G401 (cell line): ENCODE data around the gene LPAR3. TPM values are rescaled to one million over a fixed set of nuclear protein-coding genes. Genes with fewer than 3 reads are reported as not detected.

Experiments
- DNase-seq: peaks from one replicate; pipeline ENCODE4 v3.0.0-alpha.2; 2015; ENCODE audit warnings: low spot score
- in situ Hi-C: cut with HindIII; loops from 2 replicates; pipeline ENCODE4 v1.10.0; 2016; ENCODE audit warnings: low sequenced_read_pairs, mixed read lengths
- total RNA-seq: library from RNA; depleted of rRNA; stranded (reverse); fragments of >200 nt; shearing (Covaris generic); gene quantifications from 2 replicates; pipeline ENCODE4 v1.2.3, GENCODE V29; 2014

Gene LPAR3
- total RNA-seq, 1 experiment from 2014 or later: not detected

DNA sequence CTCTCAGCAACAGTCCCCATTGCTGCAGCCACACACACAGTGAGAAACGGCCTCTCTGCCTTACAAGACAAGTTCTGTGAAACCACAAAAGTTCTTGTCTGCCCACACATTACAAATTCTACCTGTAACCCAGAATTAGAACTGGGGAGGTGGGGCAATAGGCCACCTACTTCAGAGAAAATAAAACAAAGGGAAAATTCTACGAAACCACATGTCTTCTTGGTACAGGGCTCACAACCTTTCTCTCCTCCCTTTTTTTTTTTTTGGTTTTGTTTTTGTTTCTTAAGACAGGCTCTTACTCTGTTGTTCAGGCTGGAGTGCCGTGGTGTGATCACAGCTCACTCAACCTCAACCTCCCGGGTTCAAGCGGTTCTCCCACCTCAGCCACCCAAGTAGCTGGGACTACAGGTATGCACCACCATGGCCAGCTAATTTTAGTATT lies 30.2 kb downstream of the LPAR3 start:
- DNase-seq: no peak
- in situ Hi-C loops: no loop called here

DNA sequence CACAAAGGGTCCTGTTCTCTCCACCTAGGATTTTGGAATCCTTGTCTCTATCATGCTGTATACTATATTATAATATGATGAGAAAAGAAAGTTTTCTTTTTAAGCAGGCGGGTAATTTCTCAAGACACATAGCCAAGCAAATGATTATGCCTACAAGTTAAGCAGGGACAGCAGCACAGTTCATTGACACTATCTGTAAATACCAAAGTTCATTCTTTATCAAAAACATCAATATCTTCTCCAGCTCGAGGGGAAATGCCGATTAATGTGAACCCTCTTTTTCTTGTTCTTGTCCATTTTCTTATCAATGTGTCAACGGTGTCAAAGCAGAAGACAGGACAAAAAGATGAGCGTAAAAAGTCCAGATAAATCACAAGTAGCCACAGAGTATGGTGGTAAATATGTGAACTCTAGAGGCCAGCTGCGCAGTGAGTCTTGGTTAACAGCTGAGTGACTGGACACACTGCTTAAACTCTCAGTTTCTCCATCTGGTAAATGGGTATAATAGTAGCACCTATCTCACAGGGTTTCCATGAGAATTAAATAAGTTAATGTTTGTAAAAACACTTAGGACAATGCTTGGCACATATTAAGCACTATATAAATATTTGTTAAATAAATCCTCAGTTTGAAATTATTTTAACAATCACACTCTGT lies 30.9 kb downstream of the LPAR3 start:
- in situ Hi-C loops: no loop called here
- no peak for DNase-seq

DNA sequence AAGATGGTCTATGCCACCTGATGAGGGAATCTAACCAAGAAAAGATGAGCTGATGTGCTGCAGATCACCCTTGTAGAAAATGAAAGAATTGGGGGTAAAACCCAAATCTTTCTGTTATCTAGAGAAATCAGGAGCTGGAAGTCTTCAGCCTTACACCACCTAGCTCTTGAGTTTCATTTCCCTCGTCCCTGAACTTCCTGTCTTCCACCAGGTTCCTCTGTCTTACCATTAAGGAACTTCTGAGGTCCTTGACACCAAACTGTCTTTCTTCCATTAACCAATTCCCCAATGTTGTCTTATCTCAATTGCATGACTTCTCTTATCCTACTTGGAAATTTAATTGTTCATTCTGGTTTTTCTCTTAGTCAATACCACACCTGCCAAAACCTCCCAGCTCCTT lies 31.5 kb downstream of the LPAR3 start:
- in situ Hi-C loops: no loop called here
- DNase-seq: no peak

DNA sequence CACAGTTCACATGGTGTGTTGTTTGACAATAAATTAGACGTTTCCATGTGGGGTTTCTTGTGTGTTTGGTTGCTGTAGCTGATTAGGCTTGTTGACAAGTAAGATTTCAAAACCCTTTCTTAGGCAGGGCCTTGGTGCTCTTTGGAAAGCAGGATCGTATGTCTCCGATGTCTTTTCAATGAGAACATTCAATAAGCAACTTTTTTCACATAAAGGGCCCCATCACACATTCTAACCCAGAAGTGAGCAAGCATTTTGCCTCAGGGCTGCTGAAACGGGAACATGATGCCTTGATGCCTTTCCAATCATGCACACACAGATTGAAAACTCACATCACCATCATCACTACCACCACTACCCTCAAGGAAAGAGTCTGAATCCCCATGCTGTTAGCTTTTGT lies 33.1 kb downstream of the LPAR3 start:
- in situ Hi-C loops: no loop called here
- DNase-seq: no peak

DNA sequence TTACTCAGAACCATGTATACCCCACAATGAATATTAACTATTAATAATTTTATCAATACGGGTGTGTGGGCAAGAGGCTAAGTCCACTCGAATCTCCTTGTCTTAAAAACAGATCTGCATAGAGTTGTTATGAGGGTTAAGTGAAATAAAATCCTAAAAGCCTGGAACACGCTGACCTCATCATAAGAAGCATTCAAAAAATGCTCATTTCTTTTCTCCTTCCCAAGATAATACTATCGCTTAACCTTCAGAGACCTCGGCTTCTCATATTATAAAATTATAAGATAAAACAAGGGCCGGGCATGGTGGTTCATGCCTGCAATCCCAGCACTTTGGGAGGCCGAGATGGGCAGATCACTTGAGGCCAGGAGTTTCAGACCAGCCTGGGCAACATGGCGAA lies 35.1 kb downstream of the LPAR3 start:
- DNase-seq: no peak

DNA sequence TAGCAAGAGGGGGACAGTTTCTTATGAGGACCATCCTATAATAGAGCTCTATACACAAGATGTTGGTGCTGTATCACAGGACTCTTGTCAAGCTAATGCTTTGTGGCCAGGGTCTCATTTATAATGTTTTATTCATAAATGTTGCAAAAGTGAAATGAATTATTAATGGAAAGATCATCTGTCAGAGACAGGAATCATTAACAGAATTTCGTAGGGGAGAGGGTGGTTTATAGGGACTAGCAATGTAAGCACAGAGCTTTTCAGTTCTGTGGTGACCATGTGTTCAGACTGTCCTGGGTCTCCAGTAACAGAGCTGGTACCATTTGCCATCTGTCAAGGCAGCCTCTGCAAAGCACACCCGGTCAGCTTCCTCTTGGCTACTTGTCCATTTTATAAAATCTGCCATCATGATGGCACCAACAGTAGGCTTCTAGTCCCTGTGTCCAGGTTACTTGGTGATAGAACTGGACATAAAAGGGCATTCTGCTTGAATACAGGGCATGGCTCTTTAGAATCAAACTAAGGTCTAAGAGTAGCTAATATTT lies 36.2 kb downstream of the LPAR3 start:
- in situ Hi-C loops: no loop called here

More for the DNA sequence above, 35.1 kb downstream of the LPAR3 start:
- in situ Hi-C loops: no loop called here

DNA sequence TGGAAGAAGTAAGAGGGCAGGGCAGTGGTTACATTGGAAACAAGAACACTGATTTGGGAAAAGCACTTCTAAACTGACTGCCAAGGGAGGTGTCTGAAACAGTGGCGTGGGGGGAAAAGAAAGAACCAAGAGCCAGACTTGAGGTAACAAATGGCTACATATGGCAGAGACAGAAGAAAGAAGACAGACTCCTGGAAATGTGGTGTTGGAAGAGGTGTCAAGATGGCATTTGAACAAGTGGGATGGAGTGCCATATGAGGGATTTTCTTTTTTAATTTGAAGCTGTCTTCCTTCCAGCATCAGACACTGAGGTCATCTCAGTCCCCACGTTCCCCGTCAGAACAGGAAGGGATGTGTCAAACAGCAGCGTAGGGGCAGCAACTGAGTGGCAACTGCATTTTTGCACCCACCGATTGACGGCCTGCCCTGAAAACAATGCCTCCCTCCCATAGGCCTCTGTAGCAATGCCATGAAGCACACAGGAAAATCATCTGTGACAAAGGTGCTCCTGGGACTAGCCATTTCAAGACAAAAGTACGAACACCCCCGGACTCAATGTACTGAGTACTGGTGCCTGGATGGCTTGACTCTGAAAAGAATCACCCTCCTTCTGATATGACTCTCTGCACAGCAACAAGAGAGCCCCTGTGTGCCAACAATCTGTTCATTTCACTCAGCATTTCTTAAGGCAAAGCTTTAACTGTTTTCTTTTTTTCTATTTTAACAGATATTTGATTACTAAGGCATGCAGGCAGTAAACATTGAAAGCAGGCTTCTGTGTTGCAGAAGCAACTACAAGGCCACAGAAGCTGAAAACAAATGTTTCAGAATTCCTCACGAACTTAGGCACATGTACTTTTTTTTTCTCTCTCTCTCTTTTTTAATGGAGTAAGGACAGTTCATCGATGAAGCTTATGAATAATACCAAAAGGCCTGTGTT lies 37.0 kb downstream of the LPAR3 start:
- in situ Hi-C loops: no loop called here

More for the DNA sequence above, 36.2 kb downstream of the LPAR3 start:
- peak; percentile 89 for DNase-seq

DNA sequence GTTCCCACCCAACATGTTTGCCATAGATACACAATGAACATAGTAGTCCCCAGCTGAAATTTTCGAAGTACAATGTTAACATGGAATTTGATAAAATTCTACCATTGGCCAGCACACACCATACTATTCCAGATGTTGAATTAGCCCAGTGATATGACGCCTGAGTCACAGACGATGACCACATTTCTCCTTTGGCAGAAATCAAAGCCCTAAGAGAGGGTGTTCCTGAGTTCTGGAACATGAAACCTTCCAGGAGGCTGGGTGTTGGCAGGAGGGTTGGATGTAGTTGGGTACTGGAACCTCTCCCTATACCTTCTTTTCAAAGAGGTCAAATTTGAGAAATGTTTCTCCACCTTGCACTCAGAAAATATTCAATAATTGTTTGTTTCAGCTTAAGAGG lies 37.8 kb downstream of the LPAR3 start:
- in situ Hi-C loops: no loop called here
- DNase-seq: no peak

More for the DNA sequence above, 37.0 kb downstream of the LPAR3 start:
- peak; percentile 26 for DNase-seq

DNA sequence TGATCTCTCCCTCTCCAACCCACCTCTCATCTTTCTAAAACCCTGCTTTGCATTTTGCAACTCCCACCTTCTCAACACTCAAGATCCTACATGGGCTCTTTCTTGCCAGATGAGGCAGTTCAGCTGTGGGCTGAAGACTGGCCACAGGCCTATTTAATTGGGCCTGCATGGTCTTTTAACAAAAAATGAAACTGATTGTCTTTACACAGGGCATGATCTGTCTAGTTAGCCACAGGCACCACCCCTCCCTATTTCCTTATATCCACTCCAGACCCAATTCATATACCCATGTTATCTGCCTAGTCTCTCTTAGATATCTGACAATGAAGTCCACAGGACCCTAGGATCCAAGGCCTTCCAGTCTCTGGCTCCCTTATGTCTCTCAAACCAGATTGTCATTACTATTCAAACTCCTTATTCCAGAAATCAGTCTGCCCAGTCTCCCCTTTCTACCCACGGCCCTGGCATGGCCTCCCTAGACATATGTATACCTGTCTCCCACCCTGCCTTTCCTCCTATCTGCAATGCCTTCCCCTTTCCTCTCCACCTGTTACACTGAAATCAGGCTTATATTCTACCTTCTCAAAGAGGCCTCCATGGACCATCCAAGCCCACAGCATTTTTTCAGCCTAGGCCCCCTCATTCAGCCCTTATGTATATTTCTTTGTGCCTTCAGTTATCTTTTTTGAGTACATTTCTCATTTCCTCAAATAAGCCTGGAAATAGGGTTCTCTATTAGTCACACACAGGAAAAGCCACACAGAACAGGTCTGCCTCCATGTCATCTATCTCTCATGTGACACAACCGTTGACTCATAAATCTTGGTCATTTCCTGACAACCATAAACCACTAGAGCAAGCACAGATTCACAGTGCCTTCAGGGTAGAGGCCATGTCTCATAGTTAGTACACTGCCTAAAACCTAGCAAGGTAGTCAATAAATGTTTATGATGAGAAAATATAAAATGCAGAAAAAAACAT lies 39.0 kb downstream of the LPAR3 start:
- in situ Hi-C loops: no loop called here
- DNase-seq: no peak

DNA sequence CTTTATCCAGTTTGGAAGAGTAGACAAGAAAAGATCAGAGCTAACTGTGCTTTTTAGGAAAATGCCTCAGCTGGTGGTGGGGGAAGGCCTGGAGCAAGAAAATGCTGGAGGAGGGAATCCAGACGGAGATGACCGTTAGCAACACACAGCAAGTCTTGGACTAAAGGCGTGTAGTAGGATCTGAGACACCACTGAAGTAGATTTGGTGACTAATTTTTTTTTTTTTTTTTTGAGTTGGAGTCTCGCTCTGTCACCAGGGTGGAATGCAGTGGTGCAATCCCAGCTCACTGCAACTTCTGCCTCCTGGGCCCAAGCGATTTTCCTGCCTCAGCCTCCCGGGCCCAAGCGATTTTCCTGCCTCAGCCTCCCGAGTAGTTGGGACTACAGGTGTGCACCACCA lies 41.2 kb downstream of the LPAR3 start:
- no peak for DNase-seq
- in situ Hi-C loops: no loop called here

DNA sequence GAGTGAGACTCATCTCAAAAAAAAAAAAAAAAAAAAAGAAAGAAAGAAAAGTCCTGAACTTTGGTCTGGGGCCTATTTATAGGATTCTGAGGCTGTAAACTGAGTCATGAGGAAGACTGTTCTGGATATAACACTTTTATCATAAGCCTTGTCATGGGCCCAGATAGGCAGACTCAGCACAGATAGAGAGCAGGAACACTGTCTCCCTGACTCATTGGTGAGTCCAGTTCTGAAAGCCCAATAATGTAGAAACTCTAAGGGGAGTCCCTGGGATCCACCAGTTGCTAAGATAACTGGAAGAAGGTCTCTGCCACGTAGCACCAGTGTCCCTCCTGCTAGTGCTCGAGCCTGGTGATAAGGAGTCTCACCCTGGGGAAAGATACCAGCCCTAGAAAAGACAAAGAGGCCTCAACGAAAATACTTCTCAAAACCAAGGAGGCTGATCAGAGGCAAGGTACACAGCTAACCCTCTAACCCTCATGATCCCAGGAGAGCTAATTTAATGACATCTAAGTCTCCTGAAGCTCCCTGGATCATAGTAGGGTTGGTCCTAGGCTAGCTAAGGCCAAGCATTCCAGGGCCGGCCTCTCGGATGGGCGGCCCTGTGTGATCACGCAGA lies 43.5 kb downstream of the LPAR3 start:
- in situ Hi-C loops: no loop called here
- no peak for DNase-seq

DNA sequence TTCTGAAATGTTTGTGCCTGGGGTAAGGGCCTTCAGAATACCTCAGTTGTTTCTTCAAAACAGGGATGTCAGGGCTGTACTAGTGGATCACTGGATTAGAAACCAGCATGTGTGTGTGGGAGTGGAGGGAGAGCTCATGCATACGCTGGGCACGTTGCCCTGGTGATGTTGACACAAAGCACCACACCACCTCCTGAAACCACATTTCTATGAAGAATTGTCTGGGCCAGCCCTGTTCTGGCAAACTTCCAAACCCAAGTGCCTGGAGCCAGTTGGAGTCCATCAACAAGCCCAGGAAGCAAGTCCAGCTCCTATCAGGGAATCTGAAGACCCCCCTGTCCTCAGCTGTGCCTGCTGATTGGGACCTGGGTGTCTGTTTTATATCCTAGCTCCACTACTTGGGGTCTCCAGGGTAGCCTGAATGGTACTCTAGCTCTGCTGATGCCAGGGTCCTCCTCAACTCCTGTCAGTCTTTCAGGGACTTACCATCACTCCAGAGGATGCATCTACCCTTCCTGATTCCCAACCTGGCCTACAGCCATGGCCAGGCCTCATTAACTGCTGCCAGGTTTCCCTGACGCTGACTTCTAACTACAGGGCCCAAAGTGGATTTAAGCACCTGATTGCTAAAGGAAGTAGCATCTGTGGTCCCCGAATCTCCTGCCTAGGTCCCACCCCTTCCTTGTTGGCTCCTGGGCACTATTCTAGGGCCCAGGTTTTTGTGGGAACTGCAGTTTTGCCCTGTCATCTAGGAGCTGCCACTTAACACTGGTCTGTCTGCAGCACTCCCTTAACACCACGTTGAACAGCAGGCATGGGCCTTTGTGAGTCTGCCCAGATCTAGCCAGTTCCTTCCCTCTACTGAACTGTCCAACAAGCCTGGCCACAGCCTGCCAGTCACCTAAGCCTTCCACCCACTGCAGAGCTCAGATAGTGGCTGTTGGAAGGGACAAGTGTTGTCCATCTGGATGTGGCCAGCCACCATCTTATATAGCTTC lies 45.5 kb downstream of the LPAR3 start:
- peak; percentile 63 for DNase-seq
- in situ Hi-C loops: no loop called here

DNA sequence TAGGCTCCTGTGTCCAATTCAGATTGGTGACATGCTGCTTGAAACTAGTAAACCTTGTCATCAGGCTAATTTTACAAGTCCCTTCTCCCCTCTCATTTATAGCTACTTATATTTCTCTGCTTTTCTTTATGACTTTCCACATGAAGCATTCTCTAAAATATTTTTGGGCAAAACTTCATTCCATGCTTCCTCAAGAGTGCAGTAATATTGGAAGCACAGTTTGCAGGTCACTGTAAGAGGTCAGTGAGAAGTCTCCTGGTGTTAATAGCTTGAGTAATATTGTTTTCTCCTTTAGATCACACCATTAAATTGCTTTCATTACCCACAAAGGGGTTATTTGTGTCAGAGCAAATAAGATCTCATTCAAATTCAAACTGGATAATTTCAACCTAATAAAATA lies 46.6 kb downstream of the LPAR3 start:
- in situ Hi-C loops: no loop called here
- DNase-seq: no peak

DNA sequence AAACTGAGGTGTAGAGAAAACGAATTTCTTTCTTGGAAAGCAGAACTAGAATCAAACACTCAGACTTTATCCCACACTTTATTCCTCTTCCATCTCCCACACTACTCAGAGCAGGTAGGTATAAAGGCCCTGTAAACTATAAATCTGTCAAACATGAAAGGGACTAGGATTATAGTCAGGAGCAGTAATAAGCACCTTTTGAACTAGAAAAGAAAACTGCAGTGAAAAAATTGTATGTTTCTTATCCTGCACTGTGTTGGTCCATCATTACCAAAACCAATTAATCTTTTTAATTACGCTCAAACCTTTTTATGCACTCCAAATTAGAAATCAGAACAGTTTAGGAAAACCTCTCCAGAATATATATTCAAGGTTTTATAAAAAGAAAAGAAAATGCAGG lies 47.6 kb downstream of the LPAR3 start:
- in situ Hi-C loops: no loop called here

DNA sequence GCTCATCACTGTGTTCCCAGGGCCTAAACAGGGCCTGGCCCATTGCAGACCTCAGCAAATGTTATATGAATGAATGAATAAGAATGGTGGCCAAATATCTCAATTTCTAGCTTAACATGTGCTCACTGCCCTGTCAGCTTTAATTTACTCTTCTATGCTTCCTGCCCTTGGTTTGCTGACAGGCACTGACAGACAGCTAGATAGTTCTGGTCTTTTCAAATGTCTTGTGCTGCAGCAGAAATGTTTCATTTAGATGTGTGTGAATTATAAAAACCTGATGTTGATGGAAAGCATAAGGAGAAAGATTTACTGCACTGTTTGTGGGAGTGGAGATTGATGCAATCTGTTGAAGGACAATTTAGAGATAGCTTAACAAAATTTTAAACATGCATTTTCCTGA lies 48.9 kb downstream of the LPAR3 start:
- in situ Hi-C loops: no loop called here
- no peak for DNase-seq

More for the DNA sequence above, 47.6 kb downstream of the LPAR3 start:
- DNase-seq: no peak

DNA sequence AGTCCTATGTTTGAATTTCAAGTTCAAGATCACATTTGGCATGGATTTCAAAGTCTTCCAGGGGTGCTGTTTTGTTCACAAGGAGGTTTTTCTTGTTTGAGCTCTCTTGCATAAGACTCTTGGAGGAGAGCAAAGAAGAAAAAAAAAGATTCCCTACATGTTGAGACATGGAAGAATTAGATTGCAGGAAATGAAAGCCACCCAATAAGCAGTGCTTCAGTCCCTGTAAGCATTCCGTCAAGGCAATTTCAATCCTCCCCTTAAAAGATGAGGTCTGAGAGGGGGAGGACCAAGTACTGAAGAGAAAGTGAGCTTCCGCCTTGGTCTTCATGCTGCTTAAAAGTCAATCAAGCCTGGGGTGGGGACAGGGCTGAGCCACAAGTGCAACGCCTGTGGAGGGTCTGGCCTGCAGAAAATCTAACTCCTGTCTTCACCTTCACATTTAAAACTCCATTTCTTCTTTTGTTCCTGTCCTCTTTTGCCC lies 50.2 kb downstream of the LPAR3 start:
- no peak for DNase-seq
- in situ Hi-C loops: no loop called here

DNA sequence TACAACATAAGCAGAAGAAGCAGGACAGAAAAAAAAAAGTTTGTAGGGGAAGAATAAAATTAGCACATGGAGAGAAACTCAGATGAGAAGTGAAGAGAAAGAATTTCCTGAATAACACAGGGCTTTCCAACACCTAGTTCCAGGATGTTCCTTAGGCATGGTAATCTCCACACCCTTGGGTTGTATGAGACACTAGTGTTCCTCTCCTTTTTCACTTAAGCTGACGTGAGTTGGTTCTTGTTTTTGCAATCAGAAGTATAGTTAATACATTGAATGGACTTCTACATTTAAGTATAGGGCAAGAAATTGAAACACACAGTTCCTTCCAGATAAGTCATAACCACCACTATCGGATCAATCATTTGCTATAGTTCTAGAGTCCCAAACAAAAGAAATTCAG lies 51.0 kb downstream of the LPAR3 start:
- in situ Hi-C loops: no loop called here
- no peak for DNase-seq
